Cardiac muscle cell (in vitro differentiated cells and primary cell): ENCODE results near the gene CAMK2D. TPM values are rescaled to one million over a fixed set of nuclear protein-coding genes. Genes with fewer than 3 reads are reported as not detected.

Source experiments
- DNase-seq, 2 donors: peaks; one replicate each; pipeline versions ENCODE4 v3.0.0 to v3.0.0-alpha.2; 2010 to 2017; ENCODE audit warnings: low read depth in 1 of 2, low spot score in 1 of 2
- H3K27ac ChIP-seq: fragments of 200-600 bp; sonication (generic); 2 replicates; pipeline ENCODE4 v1.5.1; 2016
- H3K27me3 ChIP-seq: fragments of 200-600 bp; sonication (generic); 2 replicates; pipeline ENCODE4 v1.6.0; 2016; ENCODE audit warnings: control low read depth
- H3K36me3 ChIP-seq: fragments of 200-600 bp; sonication (generic); 2 replicates; pipeline ENCODE4 v1.5.1; 2016; ENCODE audit warnings: control low read depth
- H3K4me1 ChIP-seq: fragments of 200-600 bp; sonication (generic); 2 replicates; pipeline ENCODE4 v1.8.1; 2017; ENCODE audit warnings: low read depth, mild to moderate bottlenecking, mixed run types
- H3K4me3 ChIP-seq: fragments of 200-600 bp; sonication (generic); 2 replicates; pipeline ENCODE4 v1.5.1; 2016; ENCODE audit warnings: mild to moderate bottlenecking
- H3K9me3 ChIP-seq: fragments of 200-600 bp; sonication (generic); 2 replicates; pipeline ENCODE4 v1.5.1; 2017; ENCODE audit warnings: low read depth, mild to moderate bottlenecking, control low read depth
- polyA plus RNA-seq: library from polyadenylated mRNA; unstranded; fragments of >200 nt; fragmentation: Nextera tagmentation; extraction: Ambion mirVana; gene quantifications from 2 replicates; pipeline ENCODE4 v1.2.1, GENCODE V29; 2016
- total RNA-seq: library from RNA; depleted of rRNA; stranded (reverse); fragments of >200 nt; gene quantifications from 2 replicates; pipeline ENCODE4 v1.2.3, GENCODE V29; 2016
- TF ChIP-seq, protein P1 (sequence below): IDR thresholded peaks from 2 replicates; pipeline ENCODE4 v1.5.1; 2012; ENCODE audit warnings: low read depth, mild to moderate bottlenecking, low read length

CAMK2D gene
- total and polyA plus RNA-seq, 2 experiments from 2014 or later: 60.6 to 84.7 TPM

DNA sequence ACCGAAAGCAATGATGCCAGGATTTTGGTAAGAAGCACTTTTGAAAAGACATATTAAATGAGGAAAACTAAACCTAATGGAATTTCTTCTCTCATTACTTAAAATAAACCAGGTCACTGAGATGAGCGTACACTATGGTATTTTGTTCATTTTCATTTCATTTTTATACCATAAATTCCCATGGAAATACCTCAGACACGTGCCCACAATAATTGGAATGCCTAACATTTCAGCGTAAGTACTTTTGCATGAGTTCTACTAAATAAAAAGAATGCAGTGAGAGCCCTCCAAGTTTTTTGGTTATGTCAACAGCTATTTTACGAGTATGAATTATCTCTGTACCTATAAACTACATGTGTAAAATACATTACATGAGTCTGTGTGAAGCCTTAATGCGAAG is 3.2 kb downstream of the CAMK2D start:
- Histone ChIP-seq H3K27ac (no peak overlapping the region), H3K4me1 (peaks cover 18% of the 10 kb centered on the region), H3K9me3 (no peaks in the 10 kb centered on the region), H3K36me3 (no peaks in the 10 kb centered on the region), H3K4me3 (peak overlapping the region; percentile 77), H3K27me3 (no peaks in the 10 kb centered on the region)
- TF ChIP-seq, protein P1, sequence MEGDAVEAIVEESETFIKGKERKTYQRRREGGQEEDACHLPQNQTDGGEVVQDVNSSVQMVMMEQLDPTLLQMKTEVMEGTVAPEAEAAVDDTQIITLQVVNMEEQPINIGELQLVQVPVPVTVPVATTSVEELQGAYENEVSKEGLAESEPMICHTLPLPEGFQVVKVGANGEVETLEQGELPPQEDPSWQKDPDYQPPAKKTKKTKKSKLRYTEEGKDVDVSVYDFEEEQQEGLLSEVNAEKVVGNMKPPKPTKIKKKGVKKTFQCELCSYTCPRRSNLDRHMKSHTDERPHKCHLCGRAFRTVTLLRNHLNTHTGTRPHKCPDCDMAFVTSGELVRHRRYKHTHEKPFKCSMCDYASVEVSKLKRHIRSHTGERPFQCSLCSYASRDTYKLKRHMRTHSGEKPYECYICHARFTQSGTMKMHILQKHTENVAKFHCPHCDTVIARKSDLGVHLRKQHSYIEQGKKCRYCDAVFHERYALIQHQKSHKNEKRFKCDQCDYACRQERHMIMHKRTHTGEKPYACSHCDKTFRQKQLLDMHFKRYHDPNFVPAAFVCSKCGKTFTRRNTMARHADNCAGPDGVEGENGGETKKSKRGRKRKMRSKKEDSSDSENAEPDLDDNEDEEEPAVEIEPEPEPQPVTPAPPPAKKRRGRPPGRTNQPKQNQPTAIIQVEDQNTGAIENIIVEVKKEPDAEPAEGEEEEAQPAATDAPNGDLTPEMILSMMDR: no peak
- DNase-seq: peak in 1 of 2 donors; percentile 63

DNA sequence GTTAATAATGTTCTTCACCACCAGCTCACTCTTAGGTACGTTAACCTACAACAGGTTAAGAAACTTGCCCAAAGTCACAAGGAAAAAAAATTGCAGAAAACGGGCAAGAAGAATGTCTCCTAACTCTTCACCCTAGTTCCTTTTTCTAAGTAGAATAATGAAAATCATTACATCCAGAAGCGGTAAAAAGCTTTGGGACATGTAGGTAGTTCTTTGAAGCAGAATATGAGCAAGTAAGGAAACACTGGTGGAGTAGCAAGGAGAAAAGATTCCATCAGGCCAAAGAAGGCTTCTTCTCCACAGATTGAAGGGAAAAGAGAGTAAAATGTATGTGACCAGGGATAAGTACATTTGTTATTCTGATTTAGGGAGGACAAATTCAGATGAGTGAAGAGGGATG is 4.1 kb downstream of the CAMK2D start:
- no peak overlapping the region for H3K27ac ChIP-seq
- H3K27me3 ChIP-seq: no peaks in the 10 kb centered on the region
- no peaks in the 10 kb centered on the region for H3K9me3 ChIP-seq
- TF ChIP-seq, protein P1: no peak
- H3K36me3 ChIP-seq: no peaks in the 10 kb centered on the region
- peaks cover 19% of the 10 kb centered on the region for H3K4me1 ChIP-seq
- DNase-seq: no peak
- no peak overlapping the region for H3K4me3 ChIP-seq

DNA sequence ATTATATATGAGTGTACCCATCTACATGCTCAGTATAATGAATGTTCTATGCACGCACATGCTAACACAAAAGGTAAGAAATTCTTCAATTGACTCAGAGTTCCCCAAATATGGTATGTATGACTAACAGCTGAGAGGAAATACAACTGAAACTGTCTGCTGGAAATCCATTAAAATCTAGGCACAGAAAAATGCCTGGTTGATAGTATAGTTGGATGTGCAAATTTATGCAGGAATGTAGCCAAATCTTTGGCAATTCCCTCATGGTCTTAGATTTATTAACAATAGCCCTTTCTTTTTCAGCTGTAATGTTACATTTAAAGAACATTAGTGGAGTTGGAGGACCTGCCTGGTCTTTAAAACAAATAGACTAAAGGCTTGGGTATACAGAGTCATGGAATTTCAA is 5.5 kb downstream of the CAMK2D start:
- Histone ChIP-seq H3K36me3 (no peaks in the 10 kb centered on the region), H3K27ac (no peak overlapping the region), H3K27me3 (no peaks in the 10 kb centered on the region), H3K4me1 (peaks cover 19% of the 10 kb centered on the region), H3K4me3 (no peak overlapping the region), H3K9me3 (no peaks in the 10 kb centered on the region)
- TF ChIP-seq, protein P1: no peak
- peak in 1 of 2 donors; percentile 85 for DNase-seq

DNA sequence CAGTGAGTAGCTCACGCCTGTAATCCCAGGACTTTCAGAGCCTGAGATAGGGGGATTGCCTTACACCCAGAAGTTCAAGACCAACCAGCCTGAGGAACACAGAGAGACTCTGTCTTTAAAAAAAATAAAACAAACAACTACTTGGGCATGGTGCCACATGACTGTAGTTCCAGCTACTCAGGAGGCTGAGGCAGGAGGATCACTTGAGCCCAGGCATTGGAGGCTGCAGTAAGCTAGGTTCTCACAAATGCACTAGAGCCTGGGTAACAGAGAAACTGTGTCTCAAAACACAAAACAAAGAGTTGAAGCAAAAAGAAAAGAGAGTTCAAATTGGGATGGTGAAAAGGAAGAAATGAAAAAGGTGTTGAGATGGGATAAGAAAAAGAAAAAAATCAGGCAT is 10.8 kb downstream of the CAMK2D start:
- H3K27ac ChIP-seq: peak overlapping the region; percentile 42
- peaks cover 18% of the 10 kb centered on the region for H3K4me1 ChIP-seq
- H3K9me3 ChIP-seq: no peaks in the 10 kb centered on the region
- TF ChIP-seq, protein P1: no peak
- H3K4me3 ChIP-seq: no peak overlapping the region
- no peaks in the 10 kb centered on the region for H3K36me3 ChIP-seq
- DNase-seq: no peak
- no peaks in the 10 kb centered on the region for H3K27me3 ChIP-seq

DNA sequence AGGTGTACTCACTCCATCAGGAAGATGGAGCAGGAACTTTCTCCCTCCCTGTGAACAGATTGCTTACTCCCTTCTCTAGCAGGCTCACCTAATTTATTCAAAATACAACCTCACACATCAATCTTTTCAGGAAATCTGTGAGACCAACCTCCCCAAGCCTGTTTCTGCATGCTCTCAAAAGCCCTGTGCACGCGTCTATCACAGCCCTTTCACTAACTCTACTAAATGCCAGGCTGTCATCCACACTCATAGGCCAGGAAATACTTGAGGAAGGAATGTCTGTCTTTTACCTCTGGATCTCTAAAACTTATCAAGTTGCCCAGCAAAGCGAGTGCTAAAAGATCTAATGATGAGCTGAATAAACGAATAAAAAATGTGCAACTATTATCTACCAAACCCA is 11.2 kb downstream of the CAMK2D start:
- Histone ChIP-seq H3K36me3 (no peaks in the 10 kb centered on the region), H3K4me1 (peaks cover 18% of the 10 kb centered on the region), H3K27ac (peak overlapping the region; percentile 42), H3K9me3 (no peaks in the 10 kb centered on the region), H3K4me3 (no peak overlapping the region), H3K27me3 (no peaks in the 10 kb centered on the region)
- no peak for DNase-seq
- TF ChIP-seq, protein P1: no peak

DNA sequence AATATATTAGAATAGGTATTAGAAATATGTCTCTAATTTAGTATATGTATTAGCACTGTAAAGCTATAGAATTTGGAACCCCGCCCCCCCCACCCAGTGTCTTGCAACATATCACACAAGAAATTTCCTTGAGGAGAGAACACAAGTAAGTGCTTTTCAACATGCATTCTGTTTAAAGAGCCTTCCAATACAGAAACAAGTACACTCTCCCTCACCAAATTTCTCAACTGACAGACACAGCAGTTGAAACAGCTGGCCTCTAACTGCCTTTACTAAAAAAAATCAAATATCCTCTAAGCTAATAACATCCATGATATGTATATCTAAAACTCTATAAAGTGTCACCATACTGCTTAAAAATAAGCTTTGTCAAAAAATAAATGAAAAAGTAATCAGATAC is 12.4 kb downstream of the CAMK2D start:
- Histone ChIP-seq H3K36me3 (no peaks in the 10 kb centered on the region), H3K4me1 (peaks cover 18% of the 10 kb centered on the region), H3K27me3 (no peaks in the 10 kb centered on the region), H3K4me3 (no peak overlapping the region), H3K9me3 (no peaks in the 10 kb centered on the region), H3K27ac (no peak overlapping the region)
- TF ChIP-seq, protein P1: no peak
- no peak for DNase-seq
